Measurements from ENCODE around the gene CEP152.

DNA sequence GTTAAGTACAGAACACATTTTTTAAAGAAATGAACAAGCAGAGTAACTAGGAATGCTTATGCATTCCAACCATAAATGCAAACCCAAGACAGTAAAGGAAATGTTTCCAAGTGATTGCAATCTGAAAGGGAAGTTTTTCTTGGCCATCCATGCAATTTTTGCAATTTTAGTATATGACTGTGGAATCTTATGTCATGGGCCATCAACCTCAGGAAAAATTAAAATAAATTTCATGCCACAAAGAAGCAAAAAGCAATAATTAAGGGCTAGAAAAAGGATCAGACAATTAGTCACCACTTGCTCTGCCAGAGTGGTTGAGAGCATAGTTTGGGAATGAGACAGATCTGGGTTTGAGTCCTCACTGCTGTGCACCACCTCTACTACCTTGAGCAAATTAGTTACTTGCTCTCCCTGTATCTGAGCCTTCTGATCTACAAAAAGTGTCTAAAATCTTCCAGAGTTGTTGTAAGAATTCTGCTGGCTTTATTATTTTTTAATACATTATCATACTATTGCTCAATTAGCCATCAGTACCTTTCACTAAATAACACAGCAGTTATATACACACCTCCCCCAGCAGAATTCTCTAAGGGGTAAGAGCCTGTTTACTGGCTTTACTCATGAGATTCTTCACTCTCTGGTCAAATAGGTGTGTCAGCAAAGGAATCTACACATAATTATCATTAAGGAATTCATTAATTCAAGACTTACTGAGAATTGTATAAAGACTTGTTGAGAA is 115.6 kb downstream of the CEP152 start:
- TF ChIP-seq RAD21 (CRISPR knock-in tag; IDR thresholded peaks at IDR 0.05): no peak
- no peak for TF ChIP-seq RXRA (CRISPR knock-in tag; IDR thresholded peaks at IDR 0.05)
- TF ChIP-seq CTCF (CRISPR knock-in tag; IDR thresholded peaks at IDR 0.05): no peak
- TF ChIP-seq, protein P1, sequence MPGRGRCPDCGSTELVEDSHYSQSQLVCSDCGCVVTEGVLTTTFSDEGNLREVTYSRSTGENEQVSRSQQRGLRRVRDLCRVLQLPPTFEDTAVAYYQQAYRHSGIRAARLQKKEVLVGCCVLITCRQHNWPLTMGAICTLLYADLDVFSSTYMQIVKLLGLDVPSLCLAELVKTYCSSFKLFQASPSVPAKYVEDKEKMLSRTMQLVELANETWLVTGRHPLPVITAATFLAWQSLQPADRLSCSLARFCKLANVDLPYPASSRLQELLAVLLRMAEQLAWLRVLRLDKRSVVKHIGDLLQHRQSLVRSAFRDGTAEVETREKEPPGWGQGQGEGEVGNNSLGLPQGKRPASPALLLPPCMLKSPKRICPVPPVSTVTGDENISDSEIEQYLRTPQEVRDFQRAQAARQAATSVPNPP (CRISPR knock-in tag; IDR thresholded peaks at IDR 0.05): no peak
- no peak for TF ChIP-seq TAF1 (CRISPR knock-in tag; IDR thresholded peaks at IDR 0.05)
